Esophagus mucosa (tissue), 1 donor: ENCODE data around the gene USP12. TPM values are rescaled to one million over a fixed set of nuclear protein-coding genes. Genes with fewer than 3 reads are reported as not detected.

Source experiments
- ATAC-seq: fragments of 200-7000 bp; cut with Tn5 transposase; one replicate; pipeline ENCODE4 v1.9.1; 2020
- total RNA-seq: library from RNA; stranded (reverse); gene quantifications from one replicate; pipeline ENCODE4 v1.2.4, GENCODE V29; 2023
- donor health status: DM: yes; HTN: yes; CAD: no.

USP12 gene
- total RNA-seq, 1 donor from 2014 or later = 7.1 TPM

DNA sequence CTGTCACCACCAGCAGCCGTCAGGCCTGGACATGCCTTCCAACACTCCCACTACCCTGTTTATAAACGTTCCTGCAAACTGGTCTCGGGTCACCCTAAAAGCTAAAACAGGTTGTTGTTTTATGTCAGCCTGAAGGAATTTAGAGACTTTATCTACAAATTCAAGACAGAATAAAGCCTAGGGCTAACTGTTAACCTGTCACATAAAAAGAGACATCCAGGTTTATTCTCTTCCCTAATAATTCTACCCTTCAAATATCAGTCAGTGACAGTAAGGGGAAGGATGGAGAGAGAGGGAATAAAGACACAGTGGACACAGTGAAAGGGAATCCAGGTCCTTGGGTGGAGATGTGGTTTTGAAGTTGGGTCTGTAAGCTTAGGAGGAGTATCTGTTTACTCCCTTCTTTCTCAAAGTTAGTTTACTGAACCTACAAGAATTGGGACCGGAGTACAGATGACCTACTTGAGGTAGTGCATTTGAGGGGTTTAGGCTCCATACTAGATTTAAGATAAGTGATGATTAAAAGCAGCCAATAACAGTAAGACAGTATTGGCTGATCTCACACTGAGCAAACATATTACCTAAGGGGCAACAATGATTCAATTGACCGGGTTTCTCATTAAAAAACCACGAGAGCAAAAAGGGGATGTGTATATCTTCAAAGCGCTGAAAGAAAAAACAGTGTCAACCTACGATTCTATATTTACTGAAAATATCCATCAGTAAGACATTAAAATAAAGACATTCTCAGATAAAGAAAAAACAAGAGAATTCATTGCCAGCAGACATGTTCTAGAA, 142.7 kb downstream of the USP12 start:
- ATAC-seq = no peak

DNA sequence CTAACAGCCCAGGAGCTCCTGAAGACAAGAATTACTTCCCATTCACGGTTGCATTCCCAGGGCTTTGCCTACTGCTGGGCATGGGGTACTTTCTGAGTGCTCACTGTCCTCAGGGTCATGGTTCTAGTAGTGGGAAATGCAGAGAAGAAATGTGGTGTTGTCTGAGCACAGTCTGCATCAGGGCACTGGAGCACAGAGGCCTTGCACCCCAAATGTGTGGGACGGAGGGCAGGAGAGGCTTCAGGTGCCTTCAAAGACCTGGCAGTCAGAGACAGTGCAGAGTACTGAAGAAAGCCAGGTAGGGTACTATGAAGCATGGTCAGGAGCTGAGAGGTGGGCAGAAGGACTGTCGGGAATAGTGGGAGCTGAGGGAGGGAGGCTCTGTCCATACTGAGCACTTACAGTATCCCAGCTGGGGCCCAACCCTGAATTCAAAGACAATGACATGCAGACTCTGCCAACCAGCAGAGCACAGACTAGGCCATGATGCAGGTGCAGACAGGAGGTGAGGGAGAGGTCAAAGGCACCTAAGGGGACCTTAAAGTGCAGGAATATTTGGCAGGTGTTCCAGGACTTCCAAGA, 144.4 kb downstream of the USP12 start:
- no peak for ATAC-seq

DNA sequence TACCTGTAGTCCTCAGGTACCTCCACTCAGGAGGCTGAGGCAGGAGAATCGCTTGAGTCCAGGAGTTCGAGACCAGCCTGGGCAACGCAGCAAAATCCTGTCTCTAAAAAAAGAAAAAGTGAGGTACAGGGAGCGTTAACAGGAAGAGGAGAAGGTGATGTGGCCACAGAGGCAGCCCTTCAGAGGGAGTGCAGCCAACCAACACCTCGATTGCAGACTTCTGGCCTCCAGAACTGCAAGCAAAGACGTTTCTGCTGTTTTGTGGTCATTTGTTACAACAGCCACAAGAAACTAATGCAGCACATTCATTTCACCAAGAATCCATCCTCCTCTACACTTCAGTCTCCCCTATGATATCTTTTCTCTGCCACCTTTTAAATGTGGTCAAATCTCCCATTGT, 145.2 kb downstream of the USP12 start:
- no peak for ATAC-seq

DNA sequence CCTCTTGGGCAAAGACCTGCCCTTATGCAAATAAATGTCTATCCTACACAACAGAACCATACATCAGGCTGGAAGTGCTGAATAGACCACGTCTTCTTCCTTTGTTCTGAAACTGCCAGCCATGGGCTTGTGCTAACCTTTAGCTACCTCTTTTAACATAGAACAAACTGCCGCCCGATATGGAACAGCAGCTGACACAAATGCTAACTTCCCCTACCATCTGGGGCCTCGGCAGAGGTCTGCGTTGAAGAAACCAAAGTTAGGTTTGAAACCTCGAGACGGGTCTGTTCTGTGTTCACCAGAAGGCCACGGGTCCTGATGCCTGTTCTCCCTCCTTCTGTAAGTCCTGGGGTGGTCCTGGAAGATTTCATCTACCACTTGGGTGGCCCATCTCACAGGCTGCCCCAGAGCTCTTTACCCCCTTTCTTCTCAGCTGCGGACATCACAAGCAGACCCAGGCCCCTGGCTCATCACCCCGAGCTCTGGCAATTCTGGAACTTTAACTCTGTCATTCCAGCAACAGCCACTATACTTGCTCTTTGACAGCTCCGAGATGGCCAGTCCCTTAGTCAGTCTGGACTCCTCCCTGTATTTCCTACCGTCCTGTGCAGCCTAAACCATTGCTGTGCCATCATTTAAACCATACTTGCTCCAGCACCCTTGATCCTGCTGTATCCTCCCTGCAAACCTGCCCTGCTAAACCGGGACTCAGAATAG, 146.7 kb downstream of the USP12 start:
- ATAC-seq = no peak

DNA sequence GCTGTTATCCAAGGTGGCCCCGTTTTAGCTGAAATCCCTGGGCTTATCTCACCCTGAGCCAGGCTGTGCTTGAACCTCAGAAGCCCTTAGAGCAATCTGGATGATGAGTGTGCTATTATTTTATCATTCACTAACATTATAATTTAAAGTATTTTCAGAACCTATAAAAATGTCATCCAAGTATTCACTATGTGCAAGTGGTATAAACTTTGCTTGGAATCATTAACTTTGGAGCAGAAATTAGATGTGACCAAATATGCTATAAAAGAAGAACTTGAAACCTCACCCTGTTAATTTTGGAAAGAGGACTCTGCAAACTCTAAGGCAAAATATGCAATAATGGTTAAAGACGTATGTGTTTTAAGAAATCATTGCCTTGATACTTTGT, 147.5 kb downstream of the USP12 start:
- ATAC-seq = no peak

DNA sequence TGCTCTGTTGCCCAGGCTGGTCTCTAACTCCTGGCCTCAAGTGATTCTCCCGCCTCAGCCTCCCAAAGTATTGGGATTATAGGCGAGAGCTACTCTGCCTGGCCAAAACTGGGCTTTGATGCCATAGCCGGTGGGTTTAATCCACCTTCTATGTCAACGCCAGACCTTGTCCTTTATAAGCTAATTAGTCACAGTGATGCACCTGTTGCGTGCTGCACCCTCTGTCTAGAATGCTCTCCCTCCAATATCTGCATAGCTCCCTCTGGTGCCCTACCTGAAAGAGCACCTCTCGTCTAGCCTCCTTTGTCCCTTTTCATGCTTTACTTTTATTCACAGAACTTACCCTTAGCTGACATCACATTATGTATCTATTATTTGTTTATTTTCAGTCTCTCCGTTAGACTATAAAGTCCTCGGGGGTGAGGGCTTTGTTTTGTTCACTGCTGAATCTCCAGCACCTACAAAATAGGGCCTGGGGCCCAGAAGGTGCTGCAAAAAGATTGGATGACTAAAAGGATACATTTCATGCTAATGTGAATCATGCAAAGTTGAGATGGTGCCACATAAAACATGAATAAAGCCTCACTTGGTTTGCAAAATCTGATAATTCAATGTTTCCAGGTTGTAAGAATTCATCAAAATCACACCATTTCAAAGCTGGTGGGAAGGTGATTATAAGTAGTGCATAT, 148.1 kb downstream of the USP12 start:
- ATAC-seq = no peak

DNA sequence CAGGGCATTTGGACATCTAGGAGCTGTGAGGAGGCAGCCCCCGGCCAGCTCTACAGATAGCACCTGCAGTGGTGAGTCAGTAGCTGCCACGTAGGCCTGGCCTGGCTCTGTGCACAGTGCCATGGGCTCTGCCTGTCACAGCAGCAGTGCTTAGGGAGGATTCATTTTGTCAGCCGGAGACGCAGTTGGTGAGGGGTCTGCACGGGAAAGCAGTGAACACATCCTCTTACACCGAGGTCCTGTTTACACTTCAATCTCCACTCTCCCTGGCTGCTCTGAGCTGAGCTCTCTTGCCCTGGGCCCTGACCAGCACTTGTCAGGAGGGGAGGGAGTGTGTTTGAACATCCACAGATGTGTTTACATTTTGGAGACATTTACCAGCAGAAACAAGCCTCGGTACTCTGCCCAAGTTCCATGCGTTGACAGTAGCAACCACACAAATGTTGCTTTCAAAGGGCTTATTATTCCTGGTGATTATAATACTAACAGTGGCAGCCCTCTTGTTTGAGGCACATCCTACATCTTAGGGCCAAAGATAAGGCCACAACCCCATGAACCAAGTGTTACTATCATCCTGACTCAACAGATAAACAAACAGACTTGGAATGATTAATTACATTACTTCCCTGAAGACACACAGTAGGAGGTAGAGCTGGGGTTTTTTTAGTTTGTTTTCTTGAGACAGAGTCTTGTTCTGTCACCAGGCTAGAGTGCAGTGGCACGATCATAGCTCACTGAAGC, 148.9 kb downstream of the USP12 start:
- no peak for ATAC-seq

DNA sequence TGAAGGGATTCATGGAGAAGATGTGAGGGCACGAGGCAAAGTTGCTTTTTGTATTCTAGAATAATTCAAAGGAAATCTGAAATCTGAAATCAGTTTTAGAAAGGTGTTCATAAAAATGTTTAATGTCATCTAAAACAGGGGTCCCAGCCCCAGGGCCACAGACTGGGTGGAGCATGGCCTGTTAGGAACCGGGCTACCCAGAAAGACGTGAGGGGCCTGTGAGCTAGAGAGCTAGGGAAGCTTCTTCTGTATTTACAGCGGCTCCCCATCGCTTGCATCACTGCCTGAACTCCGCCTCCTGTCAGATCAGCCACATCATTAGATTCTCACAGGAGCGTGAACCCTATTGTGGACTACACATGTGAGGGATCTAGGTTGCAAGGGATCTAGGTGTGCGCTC, 151.2 kb downstream of the USP12 start:
- ATAC-seq = no peak

DNA sequence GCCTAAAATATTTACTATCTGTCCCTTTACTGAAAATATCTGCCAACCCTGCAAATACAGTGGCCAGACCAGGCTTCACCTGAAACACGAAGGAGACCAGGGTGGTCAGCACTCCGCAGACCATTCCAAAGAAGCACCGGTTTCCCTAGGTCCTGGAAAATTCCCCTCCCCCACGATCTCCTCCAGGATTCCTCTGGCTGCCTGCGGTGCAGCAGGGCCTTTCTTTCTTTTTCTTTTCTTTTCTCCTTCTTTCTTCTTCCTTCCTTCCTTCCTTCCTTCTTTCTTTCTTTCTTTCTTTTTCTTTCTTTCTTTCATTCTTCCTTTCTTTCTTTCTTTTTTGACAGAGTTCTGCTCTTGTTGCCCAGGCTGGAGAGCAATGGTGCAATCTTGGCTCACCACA, 152.7 kb downstream of the USP12 start:
- no peak for ATAC-seq

DNA sequence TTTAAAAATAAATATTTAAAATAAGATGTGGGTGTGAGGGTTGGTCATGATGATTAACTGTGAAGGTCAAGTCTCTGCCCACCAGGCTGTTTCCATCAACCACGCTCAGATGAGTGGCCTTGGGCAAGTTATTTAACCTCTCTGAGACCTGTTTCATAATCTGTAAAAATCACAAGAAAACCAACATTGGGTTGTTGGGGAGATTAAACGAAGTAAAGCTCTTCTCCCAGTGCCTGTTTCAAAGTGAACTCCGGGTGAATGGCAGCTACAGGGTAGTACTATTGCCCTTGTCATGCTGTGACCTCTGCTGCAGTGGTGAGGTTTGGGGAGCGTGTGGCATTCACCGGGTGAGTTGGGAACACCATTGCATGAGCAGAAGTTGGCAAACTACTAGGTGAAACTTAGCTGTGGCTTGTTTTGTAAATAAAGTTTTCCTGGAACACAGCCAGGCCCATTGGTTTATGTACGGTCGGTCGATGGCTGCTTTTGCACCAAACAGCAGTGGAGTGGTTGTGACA, 153.2 kb downstream of the USP12 start:
- ATAC-seq = no peak

DNA sequence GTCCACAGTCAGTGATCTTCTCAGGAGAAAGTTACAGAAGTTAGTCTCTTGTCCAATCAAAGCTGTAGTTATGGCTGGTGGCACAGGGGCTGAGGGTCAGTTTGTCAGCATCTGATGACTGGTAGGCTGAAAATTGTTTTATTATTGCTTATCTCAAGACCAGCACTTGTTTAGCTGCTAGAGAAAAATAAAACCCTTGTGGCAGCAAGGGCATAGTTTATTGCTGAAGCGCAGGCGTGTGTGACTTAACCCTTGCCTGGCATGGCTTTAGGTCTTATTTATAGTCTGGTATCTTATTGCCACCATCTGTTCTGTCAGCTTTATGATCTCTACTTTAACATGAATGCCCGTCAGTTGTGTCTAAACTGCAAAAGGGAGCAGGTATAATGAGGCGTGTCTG, 154.7 kb downstream of the USP12 start:
- no peak for ATAC-seq

Other genes starting within 250 kb of the USP12 start
- gene RPL21, start 79.7 kb upstream of the USP12 start, total RNA-seq = 1,003 TPM
- 4.7 TPM for gene RASL11A, start 99.0 kb upstream of the USP12 start, total RNA-seq